ENCODE results near the gene ZNF816. TPM values are rescaled to one million over a fixed set of nuclear protein-coding genes. Genes with fewer than 3 reads are reported as not detected.

ZNF816 gene
- total RNA-seq (10 to 100 TPM in 1 of 2 donors, 1 to 10 TPM in 1; 6.9 to 14.9 TPM), polyA plus RNA-seq (ENCODE audit: insufficient read depth, low read depth, low replicate concordance) (3.1 TPM)
- long read RNA-seq, donor 1, partial matches to known transcripts: 0 of 4 reads
- long read RNA-seq, donor 1, other reads (novel, unspliced or antisense): 0 of 4 reads
- long read RNA-seq, donor 2, partial matches to known transcripts: 0 of 1 reads
- long read RNA-seq, donor 2, other reads (novel, unspliced or antisense): 0 of 1 reads

- 1% methylated on average over 15 to 55 of the region's 55 CpGs for WGBS, 2 donors
- intact Hi-C loops (cut with DNase I; ENCODE audit: low total_unique reads): no loop called here
- Histone ChIP-seq H3K27ac (peak within 1 kb of the TSS; percentile 38 to 59), H3K27me3 (no peaks in the 10 kb centered on the region), H3K4me1 (peaks cover 10% of the 10 kb centered on the region), H3K36me3 (ENCODE audit: low read depth, missing control alignments) (no peaks in the 10 kb centered on the region), H3K4me3 (peak within 1 kb of the TSS; percentile 56 to 72), H3K9me3 (no peaks in the 10 kb centered on the region)
- TF ChIP-seq POLR2A (IDR thresholded peaks at IDR 0.05) (no peak), CTCF (IDR thresholded peaks at IDR 0.05) (no peak)
- peak; percentile 98 for DNase-seq
Observed at GRCh38 chr19:52962394-52963246, at the start of gene ZNF816. Gene ZNF816 (minus strand): TSS chr19:52962881. CDS start chr19:52956089, 6,792 bp downstream.

GRCh38 chr19:53012006-53012405, 49.3 kb upstream of the ZNF816 start:
- WGBS, 2 donors: 91 to 94% methylated on average over 6 of the region's 6 CpGs
- Histone ChIP-seq H3K27ac (no peak overlapping the region), H3K4me3 (no peak overlapping the region), H3K27me3 (no peaks in the 10 kb centered on the region), H3K4me1 (no peaks in the 10 kb centered on the region), H3K36me3 (ENCODE audit: low read depth, missing control alignments) (no peaks in the 10 kb centered on the region), H3K9me3 (no peaks in the 10 kb centered on the region)
- no peak for DNase-seq
- intact Hi-C loops (cut with DNase I; ENCODE audit: low total_unique reads): no loop called here
- TF ChIP-seq CTCF (IDR thresholded peaks at IDR 0.05) (no peak), POLR2A (IDR thresholded peaks at IDR 0.05) (no peak)

GRCh38 chr19:53010494-53010893, 47.8 kb upstream of the ZNF816 start:
- no peaks in the 10 kb centered on the region for H3K27me3 ChIP-seq
- WGBS, 2 donors: 61 to 64% methylated on average over 3 to 9 of the region's 9 CpGs
- no peak for TF ChIP-seq POLR2A (IDR thresholded peaks at IDR 0.05)
- TF ChIP-seq CTCF (IDR thresholded peaks at IDR 0.05): no peak
- H3K9me3 ChIP-seq: no peaks in the 10 kb centered on the region
- no peak overlapping the region for H3K4me3 ChIP-seq
- H3K27ac ChIP-seq: no peak overlapping the region
- H3K4me1 ChIP-seq: no peaks in the 10 kb centered on the region
- no peak for DNase-seq
- H3K36me3 ChIP-seq (ENCODE audit: low read depth, missing control alignments): no peaks in the 10 kb centered on the region
- intact Hi-C loops (cut with DNase I; ENCODE audit: low total_unique reads): no loop called here

GRCh38 chr19:53008061-53008778, 45.5 kb upstream of the ZNF816 start:
- TF ChIP-seq CTCF (IDR thresholded peaks at IDR 0.05): no peak
- no peak for TF ChIP-seq POLR2A (IDR thresholded peaks at IDR 0.05)
- no peaks in the 10 kb centered on the region for H3K9me3 ChIP-seq
- no peak overlapping the region for H3K27ac ChIP-seq
- H3K4me3 ChIP-seq: no peak overlapping the region
- intact Hi-C loops (cut with DNase I; ENCODE audit: low total_unique reads): no loop called here
- 91% methylated on average over 25 of the region's 25 CpGs for WGBS, 2 donors
- H3K4me1 ChIP-seq: no peaks in the 10 kb centered on the region
- no peak for DNase-seq
- H3K36me3 ChIP-seq (ENCODE audit: low read depth, missing control alignments): no peaks in the 10 kb centered on the region
- H3K27me3 ChIP-seq: no peaks in the 10 kb centered on the region
